ENCODE data around the gene DYNC2H1.
A peak's percentile ranks its signal among the peaks of the same experiment; 100 is the strongest.

DYNC2H1 gene, protein sequence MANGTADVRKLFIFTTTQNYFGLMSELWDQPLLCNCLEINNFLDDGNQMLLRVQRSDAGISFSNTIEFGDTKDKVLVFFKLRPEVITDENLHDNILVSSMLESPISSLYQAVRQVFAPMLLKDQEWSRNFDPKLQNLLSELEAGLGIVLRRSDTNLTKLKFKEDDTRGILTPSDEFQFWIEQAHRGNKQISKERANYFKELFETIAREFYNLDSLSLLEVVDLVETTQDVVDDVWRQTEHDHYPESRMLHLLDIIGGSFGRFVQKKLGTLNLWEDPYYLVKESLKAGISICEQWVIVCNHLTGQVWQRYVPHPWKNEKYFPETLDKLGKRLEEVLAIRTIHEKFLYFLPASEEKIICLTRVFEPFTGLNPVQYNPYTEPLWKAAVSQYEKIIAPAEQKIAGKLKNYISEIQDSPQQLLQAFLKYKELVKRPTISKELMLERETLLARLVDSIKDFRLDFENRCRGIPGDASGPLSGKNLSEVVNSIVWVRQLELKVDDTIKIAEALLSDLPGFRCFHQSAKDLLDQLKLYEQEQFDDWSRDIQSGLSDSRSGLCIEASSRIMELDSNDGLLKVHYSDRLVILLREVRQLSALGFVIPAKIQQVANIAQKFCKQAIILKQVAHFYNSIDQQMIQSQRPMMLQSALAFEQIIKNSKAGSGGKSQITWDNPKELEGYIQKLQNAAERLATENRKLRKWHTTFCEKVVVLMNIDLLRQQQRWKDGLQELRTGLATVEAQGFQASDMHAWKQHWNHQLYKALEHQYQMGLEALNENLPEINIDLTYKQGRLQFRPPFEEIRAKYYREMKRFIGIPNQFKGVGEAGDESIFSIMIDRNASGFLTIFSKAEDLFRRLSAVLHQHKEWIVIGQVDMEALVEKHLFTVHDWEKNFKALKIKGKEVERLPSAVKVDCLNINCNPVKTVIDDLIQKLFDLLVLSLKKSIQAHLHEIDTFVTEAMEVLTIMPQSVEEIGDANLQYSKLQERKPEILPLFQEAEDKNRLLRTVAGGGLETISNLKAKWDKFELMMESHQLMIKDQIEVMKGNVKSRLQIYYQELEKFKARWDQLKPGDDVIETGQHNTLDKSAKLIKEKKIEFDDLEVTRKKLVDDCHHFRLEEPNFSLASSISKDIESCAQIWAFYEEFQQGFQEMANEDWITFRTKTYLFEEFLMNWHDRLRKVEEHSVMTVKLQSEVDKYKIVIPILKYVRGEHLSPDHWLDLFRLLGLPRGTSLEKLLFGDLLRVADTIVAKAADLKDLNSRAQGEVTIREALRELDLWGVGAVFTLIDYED (N-terminal part only)

DNA sequence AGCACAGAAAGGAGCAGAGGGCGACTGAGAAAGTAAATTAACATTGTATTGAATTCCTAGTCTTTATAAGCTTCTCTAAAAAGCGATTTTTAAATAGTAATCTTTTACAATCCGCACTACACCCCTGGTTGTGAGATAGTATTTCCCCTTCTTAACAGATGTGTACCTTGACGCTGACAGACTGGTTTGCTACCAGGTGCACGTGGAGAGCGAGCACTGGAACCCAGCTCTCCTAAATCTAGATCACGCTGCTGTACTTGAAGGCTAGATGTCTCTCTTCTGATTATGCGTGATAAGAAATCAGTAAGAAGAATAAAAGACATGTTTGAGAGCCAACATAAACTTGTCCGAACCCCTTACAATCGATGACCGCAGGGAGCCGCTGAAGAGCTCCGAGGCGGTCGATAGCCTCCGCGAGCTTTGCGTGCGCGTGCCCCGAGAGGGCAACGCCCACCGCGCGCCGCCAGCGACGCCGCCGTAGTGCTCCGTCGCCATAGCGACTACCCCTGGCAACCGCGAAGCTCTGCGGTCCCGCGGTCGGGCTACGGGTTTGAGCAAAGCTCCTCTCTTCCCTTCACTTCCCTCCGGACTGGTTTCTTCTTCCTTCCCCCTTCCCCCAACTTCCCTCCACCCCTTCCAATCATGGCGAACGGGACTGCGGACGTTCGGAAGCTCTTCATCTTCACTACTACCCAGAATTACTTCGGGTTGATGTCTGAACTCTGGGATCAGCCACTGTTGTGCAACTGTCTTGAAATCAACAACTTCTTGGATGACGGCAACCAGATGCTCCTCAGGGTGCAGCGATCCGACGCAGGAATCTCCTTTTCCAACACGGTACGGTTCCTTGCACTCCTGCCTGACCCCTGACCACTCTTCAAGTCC lies at the start of gene DYNC2H1:
DYNC2H1 (plus strand) TSS at position 494 of the 885 bp plus-strand sequence; CDS start at position 643, 149 bp downstream.
- FAIRE-seq: no peak
- DNase-seq (ENCODE audit: insufficient read length, low spot score): peak; percentile 51
- peak; percentile 51 for TF ChIP-seq CTCF (IDR thresholded peaks at IDR 0.05; ENCODE audit: insufficient read depth, missing control alignments)

- no peak for FAIRE-seq
- TF ChIP-seq CTCF (IDR thresholded peaks at IDR 0.05; ENCODE audit: insufficient read depth, missing control alignments): no peak
These were observed 47.6 kb upstream of the DYNC2H1 start for GRCh38 chr11:103061656-103062055.

DNA sequence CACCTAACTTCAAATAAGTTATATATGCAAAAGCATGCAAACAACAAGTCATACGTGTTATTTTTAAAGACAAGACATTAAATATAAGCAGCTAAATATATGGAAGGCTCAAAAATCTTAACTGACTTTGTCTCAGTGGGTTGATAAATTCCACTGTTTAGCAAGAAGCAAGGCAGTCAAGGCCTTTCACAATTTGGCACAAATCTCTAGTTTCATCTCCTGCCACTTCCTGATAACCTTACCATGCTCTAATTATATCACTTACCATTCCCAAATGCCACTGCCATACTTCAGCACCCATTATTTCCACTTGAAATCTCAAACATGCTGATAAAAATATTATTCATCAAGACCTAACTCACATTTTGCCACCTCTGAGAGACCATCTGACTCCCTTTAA lies 42.1 kb upstream of the DYNC2H1 start:
- FAIRE-seq (no peak), DNase-seq (ENCODE audit: insufficient read length, low spot score) (no peak)
- no peak for TF ChIP-seq CTCF (IDR thresholded peaks at IDR 0.05; ENCODE audit: insufficient read depth, missing control alignments)

More at GRCh38 chr11:103061656-103062055, 47.6 kb upstream of the DYNC2H1 start:
- no peak for DNase-seq (ENCODE audit: insufficient read length, low spot score)

GRCh38 chr11:103069367-103069766 lies 39.9 kb upstream of the DYNC2H1 start:
- DNase-seq (ENCODE audit: insufficient read length, low spot score) (no peak), FAIRE-seq (no peak)
- no peak for TF ChIP-seq CTCF (IDR thresholded peaks at IDR 0.05; ENCODE audit: insufficient read depth, missing control alignments)

GRCh38 chr11:103070142-103070541 lies 39.1 kb upstream of the DYNC2H1 start:
- FAIRE-seq (no peak), DNase-seq (ENCODE audit: insufficient read length, low spot score) (no peak)
- no peak for TF ChIP-seq CTCF (IDR thresholded peaks at IDR 0.05; ENCODE audit: insufficient read depth, missing control alignments)

DNA sequence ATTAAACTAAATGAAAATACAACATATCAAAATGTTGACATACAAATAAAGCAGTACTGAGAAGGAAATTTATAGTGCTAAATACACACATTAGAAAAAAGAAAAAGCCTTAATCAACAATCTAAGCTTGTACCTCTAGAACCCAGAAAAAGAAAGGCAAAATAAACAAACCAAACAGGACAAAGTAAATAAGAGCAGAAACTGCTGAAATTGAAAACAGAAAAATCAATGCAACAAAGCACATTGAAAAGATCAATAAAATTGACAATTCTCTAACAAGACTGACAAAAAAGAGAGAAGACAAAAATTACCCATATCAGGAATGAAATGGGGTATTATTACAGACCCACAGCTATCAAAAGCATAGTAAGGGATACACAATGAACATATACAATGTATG lies 38.2 kb upstream of the DYNC2H1 start:
- TF ChIP-seq CTCF (IDR thresholded peaks at IDR 0.05; ENCODE audit: insufficient read depth, missing control alignments): no peak
- DNase-seq (ENCODE audit: insufficient read length, low spot score): no peak
- FAIRE-seq: peak; percentile 68
